ENCODE measurements around the gene SPAG16.
"Not testable (repeated sequence)": the region's sequence is repeated elsewhere in the genome, so short reads cannot be mapped to it uniquely, and the experiment has no call there.

The SPAG16 gene

DNA sequence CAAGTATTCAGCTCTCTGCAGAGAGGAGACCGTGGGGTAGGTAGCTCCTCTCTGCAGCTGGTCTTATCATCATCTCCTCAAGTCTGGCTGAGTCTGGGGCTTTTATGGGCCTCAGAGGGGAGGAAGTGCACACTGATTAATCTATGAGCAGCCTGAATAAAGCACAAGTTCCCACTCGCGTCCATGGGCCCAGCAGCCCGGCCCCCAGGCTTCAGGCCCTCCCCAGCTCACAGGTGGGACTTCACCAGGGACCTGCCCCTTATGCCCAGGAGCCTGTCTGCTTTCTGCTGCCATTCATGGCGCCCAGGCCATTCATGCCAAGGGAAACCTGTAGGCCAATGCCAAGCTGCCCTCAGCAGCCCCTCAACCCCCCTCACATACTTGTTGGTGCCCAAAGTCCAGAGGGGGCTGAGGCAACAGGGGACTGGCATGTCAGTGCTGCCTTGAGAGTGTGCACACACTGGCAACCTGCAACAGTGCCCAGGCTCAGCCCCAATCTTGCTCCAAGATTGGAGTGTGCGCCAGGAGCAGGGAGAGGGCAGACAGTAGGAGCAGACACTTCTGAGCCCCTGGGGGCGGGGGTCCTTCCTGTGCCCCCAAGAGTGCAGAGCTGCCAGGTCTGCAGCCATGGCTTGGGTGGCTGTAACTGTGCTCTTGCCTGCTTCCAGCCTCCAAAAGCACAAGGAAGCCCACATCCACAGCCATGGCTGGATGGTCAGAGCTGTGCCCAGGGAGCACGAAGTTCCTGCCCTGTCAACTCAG lies 751.0 kb downstream of the SPAG16 start:
- FAIRE-seq (no peak), DNase-seq (ENCODE audit: insufficient read length) (no peak)
- TF ChIP-seq POLR2A (IDR thresholded peaks at IDR 0.05; ENCODE audit: low read depth, low read length) (no peak), POLR2AphosphoS5 (IDR thresholded peaks at IDR 0.05; ENCODE audit: low read depth, low read length) (no peak), TAF1 (IDR thresholded peaks at IDR 0.05; ENCODE audit: borderline replicate concordance, low read depth, low read length) (no peak)

DNA sequence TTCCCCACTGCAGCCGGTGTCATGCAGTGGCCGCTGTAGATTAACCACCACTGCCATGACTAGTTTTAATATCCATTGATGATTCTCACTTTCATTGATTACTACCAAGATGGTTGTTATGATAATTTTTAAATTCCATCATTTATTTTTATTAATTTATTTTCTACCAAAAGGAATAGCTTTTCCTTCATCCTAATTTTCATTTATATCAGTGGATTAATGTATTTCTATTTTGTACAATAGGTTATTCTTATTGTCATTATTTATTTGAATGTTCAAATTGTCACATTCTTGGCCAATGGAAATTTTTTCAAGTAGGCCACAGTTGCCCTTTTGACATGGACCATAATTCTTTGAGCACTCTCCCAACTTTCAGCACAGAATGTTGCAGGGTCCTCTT lies 751.7 kb downstream of the SPAG16 start:
- DNase-seq (ENCODE audit: insufficient read length): no peak
- FAIRE-seq: no peak
- TF ChIP-seq POLR2AphosphoS5 (IDR thresholded peaks at IDR 0.05; ENCODE audit: low read depth, low read length) (no peak), TAF1 (IDR thresholded peaks at IDR 0.05; ENCODE audit: borderline replicate concordance, low read depth, low read length) (no peak), POLR2A (IDR thresholded peaks at IDR 0.05; ENCODE audit: low read depth, low read length) (no peak)

DNA sequence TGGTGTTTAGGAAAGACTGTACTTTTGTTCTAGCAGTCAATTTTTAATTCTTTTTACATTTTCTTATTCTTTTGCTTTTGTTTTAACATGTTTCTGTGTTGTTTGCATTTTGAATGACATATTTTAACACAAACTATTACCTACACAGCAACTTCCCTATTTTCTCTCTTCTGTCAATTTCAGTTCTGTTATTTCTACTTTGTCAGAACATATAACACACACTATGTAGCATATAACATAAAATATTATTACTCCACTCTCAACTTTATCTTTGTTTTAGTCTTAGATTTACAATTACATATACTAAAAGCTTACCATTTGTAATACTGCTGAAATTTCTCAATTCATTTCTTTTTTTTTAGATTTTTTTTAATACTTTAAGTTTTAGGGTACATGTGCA lies 753.9 kb downstream of the SPAG16 start:
- no peak for TF ChIP-seq TAF1 (IDR thresholded peaks at IDR 0.05; ENCODE audit: borderline replicate concordance, low read depth, low read length)
- TF ChIP-seq POLR2A (IDR thresholded peaks at IDR 0.05; ENCODE audit: low read depth, low read length): no peak
- no peak for TF ChIP-seq POLR2AphosphoS5 (IDR thresholded peaks at IDR 0.05; ENCODE audit: low read depth, low read length)
- DNase-seq (ENCODE audit: insufficient read length): no peak
- no peak for FAIRE-seq

DNA sequence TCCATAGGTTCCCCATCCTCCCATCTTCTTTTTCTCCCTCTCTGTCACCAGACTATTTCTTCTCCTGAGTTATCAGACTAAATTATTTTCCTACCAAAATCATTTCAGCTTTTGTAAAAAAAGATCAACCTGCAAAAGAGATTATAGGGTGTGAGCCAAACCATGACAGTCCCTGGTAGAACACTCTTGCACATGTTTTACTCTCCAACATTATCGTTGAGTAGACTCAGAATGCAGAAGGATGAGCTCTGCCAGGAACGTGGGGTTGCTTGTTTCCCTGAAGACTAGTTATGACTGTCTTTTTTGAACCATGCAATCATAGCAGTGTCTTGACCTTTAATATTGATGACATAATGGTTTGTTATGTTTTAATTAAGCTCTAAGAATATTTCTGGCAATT lies 766.5 kb downstream of the SPAG16 start:
- FAIRE-seq: no peak
- no peak for TF ChIP-seq POLR2A (IDR thresholded peaks at IDR 0.05; ENCODE audit: low read depth, low read length)
- TF ChIP-seq TAF1 (IDR thresholded peaks at IDR 0.05; ENCODE audit: borderline replicate concordance, low read depth, low read length): no peak
- TF ChIP-seq POLR2AphosphoS5 (IDR thresholded peaks at IDR 0.05; ENCODE audit: low read depth, low read length): no peak
- no peak for DNase-seq (ENCODE audit: insufficient read length)

DNA sequence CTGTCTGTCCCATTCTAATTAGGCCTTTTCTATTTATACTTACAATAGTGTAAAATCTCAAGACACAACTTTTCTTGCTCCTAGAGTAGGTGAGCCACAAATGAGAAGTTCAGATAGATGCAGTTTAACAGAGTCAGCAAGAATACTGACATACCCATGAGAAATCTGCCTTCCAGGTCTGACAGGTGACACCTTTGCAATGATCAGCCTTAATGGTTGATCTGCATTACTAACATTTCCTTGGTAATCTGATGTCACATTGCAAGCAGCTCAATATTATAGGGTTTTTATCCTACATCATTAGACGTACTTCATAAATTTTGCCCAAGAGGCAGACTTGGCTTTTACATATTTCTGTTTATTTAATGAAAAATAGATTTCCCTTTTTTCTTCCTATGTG lies 767.3 kb downstream of the SPAG16 start:
- no peak for TF ChIP-seq POLR2A (IDR thresholded peaks at IDR 0.05; ENCODE audit: low read depth, low read length)
- no peak for FAIRE-seq
- no peak for DNase-seq (ENCODE audit: insufficient read length)

DNA sequence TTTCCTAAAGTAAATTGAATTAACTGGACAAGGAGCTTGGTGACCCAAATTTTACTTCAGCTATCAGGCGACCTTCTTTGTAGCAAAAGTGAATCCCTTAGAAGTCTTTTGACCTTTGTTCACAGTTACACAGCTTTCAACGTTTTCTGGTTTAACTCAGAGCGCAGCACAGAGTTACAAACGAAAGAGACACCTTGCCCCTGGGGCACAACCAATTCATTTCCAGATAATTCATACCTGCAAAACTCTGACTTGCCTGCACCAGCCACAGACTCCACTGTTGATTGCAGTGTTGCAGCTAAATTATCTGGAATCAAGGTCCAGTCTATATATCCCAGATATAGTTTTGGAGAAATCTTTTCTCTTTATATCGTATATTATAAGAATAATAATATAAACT lies 768.0 kb downstream of the SPAG16 start:
- no peak for TF ChIP-seq TAF1 (IDR thresholded peaks at IDR 0.05; ENCODE audit: borderline replicate concordance, low read depth, low read length)
- TF ChIP-seq POLR2A (IDR thresholded peaks at IDR 0.05; ENCODE audit: low read depth, low read length): no peak
- TF ChIP-seq POLR2AphosphoS5 (IDR thresholded peaks at IDR 0.05; ENCODE audit: low read depth, low read length): no peak
- FAIRE-seq: no peak

DNA sequence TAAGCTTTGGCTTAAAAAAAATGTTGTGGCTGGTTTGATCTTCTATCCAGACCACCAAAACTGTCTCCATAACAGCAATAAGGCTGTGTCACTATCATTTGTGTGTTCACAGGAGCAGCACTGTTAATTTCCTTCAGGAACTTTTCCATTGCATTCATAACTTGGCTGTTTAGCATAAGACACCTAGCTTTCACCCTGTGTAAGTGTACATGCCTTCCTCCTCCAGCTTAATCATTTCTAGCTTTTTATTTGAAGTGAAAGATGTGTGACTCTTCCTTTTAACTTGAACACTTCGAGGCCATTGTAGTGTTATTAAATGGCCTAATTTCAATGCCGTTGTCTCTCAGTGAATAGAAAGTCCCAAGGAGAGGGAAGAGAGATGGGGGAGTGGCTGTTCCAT lies 773.7 kb downstream of the SPAG16 start:
- DNase-seq (ENCODE audit: insufficient read length) (no peak), FAIRE-seq (no peak)
- TF ChIP-seq POLR2AphosphoS5 (IDR thresholded peaks at IDR 0.05; ENCODE audit: low read depth, low read length): no peak
- TF ChIP-seq POLR2A (IDR thresholded peaks at IDR 0.05; ENCODE audit: low read depth, low read length): no peak
- no peak for TF ChIP-seq TAF1 (IDR thresholded peaks at IDR 0.05; ENCODE audit: borderline replicate concordance, low read depth, low read length)

More for the DNA sequence above, 768.0 kb downstream of the SPAG16 start:
- no peak for DNase-seq (ENCODE audit: insufficient read length)

DNA sequence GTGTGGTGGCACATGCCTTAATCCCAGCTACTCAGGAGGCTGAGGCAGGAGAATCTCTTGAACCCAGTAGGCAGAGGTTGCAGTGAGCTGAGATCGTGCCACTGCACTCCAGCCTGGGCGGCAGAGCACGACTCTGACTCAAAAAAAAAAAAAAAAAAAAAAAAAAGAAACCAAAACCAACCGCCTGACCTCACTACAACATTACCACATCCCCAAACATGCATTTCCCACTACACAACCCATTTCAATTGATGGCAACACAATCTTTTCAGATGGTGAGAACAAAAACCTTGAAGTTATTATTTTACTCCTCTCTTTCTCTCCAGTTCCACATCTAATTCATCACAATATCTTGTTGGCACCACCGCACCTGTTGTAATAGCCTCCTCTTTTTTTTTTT lies 778.0 kb downstream of the SPAG16 start:
- DNase-seq (ENCODE audit: insufficient read length); FAIRE-seq: not testable (repeated sequence)

DNA sequence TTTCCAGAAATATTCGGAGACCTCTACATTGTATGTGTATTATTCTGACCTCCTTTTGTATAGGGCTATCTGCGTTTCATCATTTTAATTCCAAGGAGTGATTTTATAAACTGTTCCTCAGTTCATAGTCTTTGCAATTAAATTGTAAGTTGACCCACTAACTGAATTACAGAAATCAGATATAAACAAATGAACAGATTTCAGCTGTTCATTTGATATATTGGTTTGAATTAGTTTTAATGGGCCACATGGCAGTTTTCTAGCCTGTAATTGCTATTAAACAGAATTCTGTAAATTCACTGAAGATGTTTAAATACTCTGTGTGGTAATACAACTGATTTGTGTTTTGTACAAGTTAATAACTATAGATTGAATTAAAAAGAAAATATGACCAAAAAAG lies 780.2 kb downstream of the SPAG16 start:
- TF ChIP-seq TAF1 (IDR thresholded peaks at IDR 0.05; ENCODE audit: borderline replicate concordance, low read depth, low read length): no peak
- no peak for TF ChIP-seq POLR2A (IDR thresholded peaks at IDR 0.05; ENCODE audit: low read depth, low read length)
- TF ChIP-seq POLR2AphosphoS5 (IDR thresholded peaks at IDR 0.05; ENCODE audit: low read depth, low read length): no peak
- DNase-seq (ENCODE audit: insufficient read length): no peak
- FAIRE-seq: no peak

DNA sequence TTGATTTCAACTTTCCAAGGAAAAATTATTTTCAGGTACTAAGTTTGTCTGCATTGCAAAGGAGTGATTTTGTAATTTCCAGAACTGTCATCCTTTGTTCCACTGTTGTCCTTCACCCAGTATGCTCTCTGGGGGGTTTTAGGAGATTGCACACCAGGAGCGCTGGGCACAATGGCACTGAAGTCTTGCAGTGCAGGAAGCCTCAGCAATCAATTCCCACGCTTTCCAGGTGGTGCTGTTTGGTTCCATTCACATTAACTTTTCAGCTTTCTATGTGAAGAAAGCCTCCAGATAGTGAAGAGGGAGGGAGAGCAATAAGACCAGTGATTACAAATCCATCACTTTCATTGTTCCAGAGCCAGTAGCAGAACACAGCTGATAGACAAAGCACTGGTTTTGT lies 782.6 kb downstream of the SPAG16 start:
- DNase-seq (ENCODE audit: insufficient read length): no peak
- no peak for FAIRE-seq

DNA sequence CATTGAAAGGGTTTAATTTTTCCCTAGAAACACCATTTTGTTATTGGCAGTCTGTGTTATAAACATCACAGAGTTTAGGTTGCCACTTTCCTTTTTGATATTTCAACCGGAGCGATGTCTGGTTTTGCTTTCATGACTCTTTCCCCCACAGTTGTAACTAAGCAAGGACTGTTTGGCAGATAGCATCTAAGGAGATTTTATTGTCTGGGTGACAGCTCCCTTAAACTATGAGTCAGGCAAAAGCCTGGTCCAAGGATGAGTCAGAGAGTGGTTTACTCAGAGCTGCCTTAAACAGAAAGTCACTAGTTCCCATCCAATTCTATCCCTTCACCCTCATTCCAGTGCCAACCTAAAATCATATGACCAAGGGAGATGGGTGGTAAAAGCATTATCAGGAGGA lies 785.0 kb downstream of the SPAG16 start:
- FAIRE-seq (peak; percentile 58), DNase-seq (ENCODE audit: insufficient read length) (no peak)
- no peak for TF ChIP-seq TAF1 (IDR thresholded peaks at IDR 0.05; ENCODE audit: borderline replicate concordance, low read depth, low read length)
- no peak for TF ChIP-seq POLR2A (IDR thresholded peaks at IDR 0.05; ENCODE audit: low read depth, low read length)
- TF ChIP-seq POLR2AphosphoS5 (IDR thresholded peaks at IDR 0.05; ENCODE audit: low read depth, low read length): no peak

More for the DNA sequence above, 782.6 kb downstream of the SPAG16 start:
- no peak for TF ChIP-seq POLR2AphosphoS5 (IDR thresholded peaks at IDR 0.05; ENCODE audit: low read depth, low read length)
- no peak for TF ChIP-seq POLR2A (IDR thresholded peaks at IDR 0.05; ENCODE audit: low read depth, low read length)
- TF ChIP-seq TAF1 (IDR thresholded peaks at IDR 0.05; ENCODE audit: borderline replicate concordance, low read depth, low read length): no peak

DNA sequence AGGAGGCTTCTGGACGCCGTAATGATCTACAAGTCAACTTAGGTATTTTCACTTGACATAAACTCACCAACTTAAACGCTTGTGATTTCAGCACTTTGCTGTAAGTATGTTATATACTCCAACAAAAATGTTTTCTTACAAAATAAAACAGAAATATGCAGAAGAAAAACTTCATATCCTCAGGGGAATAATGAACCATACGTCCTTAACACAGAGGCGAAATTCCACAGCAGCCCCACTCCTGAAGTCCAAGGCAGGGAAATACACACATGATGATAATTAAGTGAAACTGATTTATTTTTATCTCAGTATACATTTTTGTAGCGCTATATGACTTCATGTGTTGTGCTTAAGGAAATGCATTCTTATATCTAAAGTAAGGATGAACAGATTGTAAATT lies 791.2 kb downstream of the SPAG16 start:
- FAIRE-seq (no peak), DNase-seq (ENCODE audit: insufficient read length) (no peak)
- no peak for TF ChIP-seq TAF1 (IDR thresholded peaks at IDR 0.05; ENCODE audit: borderline replicate concordance, low read depth, low read length)
- TF ChIP-seq POLR2AphosphoS5 (IDR thresholded peaks at IDR 0.05; ENCODE audit: low read depth, low read length): no peak
- TF ChIP-seq POLR2A (IDR thresholded peaks at IDR 0.05; ENCODE audit: low read depth, low read length): no peak

DNA sequence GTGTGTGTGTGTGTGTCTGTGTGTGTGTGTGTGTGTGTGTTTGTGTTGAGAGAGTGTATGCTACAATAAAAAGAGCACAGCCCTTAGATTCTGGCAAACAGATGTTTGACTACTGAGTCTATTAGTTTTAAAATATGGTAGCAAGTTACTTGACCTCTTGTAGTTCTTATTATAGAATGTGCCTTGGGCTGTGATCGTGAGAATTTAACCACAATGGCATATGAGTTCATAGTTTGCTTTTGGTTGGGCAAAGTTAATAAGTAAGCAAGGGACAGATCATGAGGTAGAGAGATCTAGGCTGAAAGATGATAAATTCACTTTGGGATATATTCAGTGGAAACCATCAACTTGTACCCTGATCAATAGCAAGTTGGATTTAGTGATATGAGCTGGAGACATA lies 792.3 kb downstream of the SPAG16 start:
- TF ChIP-seq POLR2A (IDR thresholded peaks at IDR 0.05; ENCODE audit: low read depth, low read length): no peak
- no peak for TF ChIP-seq POLR2AphosphoS5 (IDR thresholded peaks at IDR 0.05; ENCODE audit: low read depth, low read length)
- no peak for TF ChIP-seq TAF1 (IDR thresholded peaks at IDR 0.05; ENCODE audit: borderline replicate concordance, low read depth, low read length)
- no peak for FAIRE-seq
- no peak for DNase-seq (ENCODE audit: insufficient read length)
